ENCODE results near the gene ALDH5A1.

ALDH5A1 gene

GRCh38 chr6:24494821-24495795 lies at the start of gene ALDH5A1:
Gene ALDH5A1, plus strand, starts transcription at chr6:24494969. Its CDS starts 28 bp downstream, at chr6:24494997.
- DNase-seq, result peak; percentile 76

- no peak for DNase-seq
Observed at GRCh38 chr6:24445704-24446103, 49.1 kb upstream of the ALDH5A1 start.

GRCh38 chr6:24446670-24447069 lies 48.1 kb upstream of the ALDH5A1 start:
- no peak for DNase-seq

GRCh38 chr6:24448396-24448795 lies 46.4 kb upstream of the ALDH5A1 start:
- no peak for DNase-seq

- DNase-seq, result no peak
Observed at GRCh38 chr6:24448828-24449525, 45.8 kb upstream of the ALDH5A1 start.

- DNase-seq, result no peak
Observed at GRCh38 chr6:24451581-24452388, 43.0 kb upstream of the ALDH5A1 start.

- no peak for DNase-seq
Observed at GRCh38 chr6:24453921-24454320, 40.8 kb upstream of the ALDH5A1 start.

- DNase-seq, result no peak
Observed at GRCh38 chr6:24454452-24454851, 40.3 kb upstream of the ALDH5A1 start.

GRCh38 chr6:24455061-24455460 lies 39.7 kb upstream of the ALDH5A1 start:
- DNase-seq, result no peak

- DNase-seq, result no peak
Observed at GRCh38 chr6:24458134-24458533, 36.6 kb upstream of the ALDH5A1 start.

GRCh38 chr6:24458941-24459340 lies 35.8 kb upstream of the ALDH5A1 start:
- DNase-seq, result no peak

GRCh38 chr6:24460966-24461365 lies 33.8 kb upstream of the ALDH5A1 start:
- DNase-seq, result no peak

- DNase-seq, result no peak
Observed at GRCh38 chr6:24464253-24465038, 30.3 kb upstream of the ALDH5A1 start.

- no peak for DNase-seq
Observed at GRCh38 chr6:24469811-24470210, 25.0 kb upstream of the ALDH5A1 start.

- DNase-seq, result no peak
Observed at GRCh38 chr6:24472181-24472580, 22.6 kb upstream of the ALDH5A1 start.

- no peak for DNase-seq
Observed at GRCh38 chr6:24476631-24477030, 18.1 kb upstream of the ALDH5A1 start.

GRCh38 chr6:24477070-24477469 lies 17.7 kb upstream of the ALDH5A1 start:
- DNase-seq, result no peak

GRCh38 chr6:24478903-24479302 lies 15.9 kb upstream of the ALDH5A1 start:
- DNase-seq, result no peak

GRCh38 chr6:24480705-24481104 lies 14.1 kb upstream of the ALDH5A1 start:
- DNase-seq, result no peak

- no peak for DNase-seq
Observed at GRCh38 chr6:24481449-24481848, 13.3 kb upstream of the ALDH5A1 start.

- no peak for DNase-seq
Observed at GRCh38 chr6:24484657-24485323, 10.0 kb upstream of the ALDH5A1 start.

GRCh38 chr6:24486065-24486464 lies 8.7 kb upstream of the ALDH5A1 start:
- DNase-seq, result no peak

Data from activated CD4-positive, CD25-positive, alpha-beta regulatory T cell treated with anti-CD3 and anti-CD28 coated beads, Interleukin-2, amount 50 U/mL, for 72 hours (primary cell).